Loucy (cell line): Measurements from ENCODE around the gene ADRM1.

ENCODE experiments used
- H2AFZ ChIP-seq: fragments of 200-600 bp; sonication (generic); 2 replicates; pipeline ENCODE4 v1.6.0; 2016; ENCODE audit warnings: antibody characterized with exemption, mild to moderate bottlenecking, low read length, moderate library complexity
- H3F3A ChIP-seq: fragments of 200-600 bp; 2 replicates; pipeline ENCODE4 v1.6.0; 2016; ENCODE audit warnings: antibody characterized with exemption, low read depth, mild to moderate bottlenecking
- H3K27me3 ChIP-seq: fragments of 200-600 bp; sonication (generic); 2 replicates; pipeline ENCODE4 v1.6.1; 2014; ENCODE audit warnings: low read length, mild to moderate bottlenecking; ENCODE audit not compliant: insufficient read depth, poor library complexity, severe bottlenecking
- H3K36me3 ChIP-seq: fragments of 200-600 bp; sonication (generic); 2 replicates; pipeline ENCODE4 v1.6.1; 2016; ENCODE audit warnings: low read length; ENCODE audit not compliant: insufficient read depth
- H3K4me1 ChIP-seq: fragments of 200-600 bp; sonication (generic); 2 replicates; pipeline ENCODE4 v1.5.1; 2014; ENCODE audit warnings: low read length, mild to moderate bottlenecking; ENCODE audit not compliant: insufficient read depth, poor library complexity, severe bottlenecking
- H3K4me2 ChIP-seq: fragments of 200-600 bp; sonication (generic); 2 replicates; pipeline ENCODE4 v1.6.0; 2014; ENCODE audit warnings: antibody characterized with exemption, low read length, low read depth, mild to moderate bottlenecking; ENCODE audit not compliant: poor library complexity, severe bottlenecking
- H3K4me3 ChIP-seq: fragments of 200-600 bp; sonication (generic); 2 replicates; pipeline ENCODE4 v1.5.1; 2014; ENCODE audit warnings: low read length, mild to moderate bottlenecking, mixed read lengths; ENCODE audit not compliant: poor library complexity, severe bottlenecking
- H3K79me2 ChIP-seq: fragments of 200-600 bp; sonication (generic); 2 replicates; pipeline ENCODE4 v1.6.1; 2014; ENCODE audit warnings: low read length; ENCODE audit not compliant: insufficient read depth
- H3K9ac ChIP-seq: fragments of 200-600 bp; sonication (generic); 2 replicates; pipeline ENCODE4 v1.6.0; 2014; ENCODE audit warnings: mild to moderate bottlenecking, low read depth, low read length, moderate library complexity; ENCODE audit not compliant: poor library complexity, severe bottlenecking
- H3K9me2 ChIP-seq: fragments of 200-600 bp; sonication (generic); replicated peaks from 2 replicates; pipeline ENCODE4 v1.6.1; 2016; ENCODE audit warnings: low read depth, low read length, mixed read lengths
- H3K9me3 ChIP-seq: fragments of 200-600 bp; sonication (generic); 2 replicates; pipeline ENCODE4 v1.6.1; 2014; ENCODE audit warnings: mild to moderate bottlenecking, antibody characterized with exemption, low read length, low read depth; ENCODE audit not compliant: insufficient read depth
- H4K20me1 ChIP-seq: fragments of 200-600 bp; sonication (generic); 2 replicates; pipeline ENCODE4 v1.6.0; 2014; ENCODE audit warnings: antibody characterized with exemption, low read length, mild to moderate bottlenecking; ENCODE audit not compliant: insufficient read depth, poor library complexity, severe bottlenecking
- EZH2phosphoT487 ChIP-seq: fragments of 200-600 bp; IDR thresholded peaks from 2 replicates; pipeline ENCODE4 v1.6.1; 2018; ENCODE audit warnings: antibody characterized with exemption, mild to moderate bottlenecking, moderate library complexity, borderline replicate concordance
- TF ChIP-seq, protein P1 (sequence below): fragments of 200-600 bp; sonication (generic); conservative IDR thresholded peaks from 2 replicates; pipeline ENCODE4 v1.5.1; 2014; ENCODE audit warnings: mild to moderate bottlenecking, antibody characterized with exemption, low read length

The ADRM1 gene

DNA sequence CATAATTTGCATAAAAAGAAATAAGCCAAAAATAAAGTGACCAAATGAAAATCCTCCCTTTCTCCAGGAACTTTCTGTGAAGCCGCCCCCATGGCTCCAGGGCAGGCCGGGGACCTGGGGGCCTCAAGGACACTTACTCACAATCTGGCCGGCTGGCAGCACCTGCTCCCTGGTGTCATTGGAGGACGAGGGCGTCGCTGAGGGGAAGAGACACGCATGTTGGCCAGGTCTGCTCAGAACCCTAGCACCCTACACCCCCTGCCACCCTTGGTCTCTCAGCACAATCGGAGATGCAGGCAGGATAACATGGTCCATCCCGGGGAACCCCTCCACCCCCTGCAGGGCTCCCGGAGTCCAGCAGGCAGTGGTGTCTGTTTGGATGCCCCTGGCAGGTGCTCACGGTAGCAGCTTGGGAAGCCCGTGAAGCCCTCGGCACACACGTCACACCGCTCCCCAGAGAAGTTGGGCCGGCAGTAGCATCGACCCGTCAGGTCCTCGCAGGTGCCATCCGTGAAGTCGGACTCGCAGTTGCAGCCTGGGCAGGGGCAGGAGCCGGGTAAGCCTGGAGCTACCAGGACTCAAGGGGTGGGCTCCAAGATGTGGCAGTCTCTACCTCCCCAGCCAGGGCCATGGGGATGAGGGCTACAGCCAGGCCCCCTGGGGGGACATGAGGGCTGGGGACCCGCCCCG, 43.0 kb downstream of the ADRM1 start:
- Histone ChIP-seq H4K20me1 (no peaks in the 10 kb centered on the region), H3K27me3 (no peaks in the 10 kb centered on the region), H3K9me2 (no peaks in the 10 kb centered on the region), H3K4me2 (no peak overlapping the region), H3K9ac (no peak overlapping the region), H2AFZ (no peak overlapping the region), H3K9me3 (no peaks in the 10 kb centered on the region), H3K79me2 (no peaks in the 10 kb centered on the region), H3F3A (no peaks in the 10 kb centered on the region), H3K4me1 (no peaks in the 10 kb centered on the region), H3K36me3 (no peaks in the 10 kb centered on the region), H3K4me3 (no peak overlapping the region)
- TF ChIP-seq, protein P1, sequence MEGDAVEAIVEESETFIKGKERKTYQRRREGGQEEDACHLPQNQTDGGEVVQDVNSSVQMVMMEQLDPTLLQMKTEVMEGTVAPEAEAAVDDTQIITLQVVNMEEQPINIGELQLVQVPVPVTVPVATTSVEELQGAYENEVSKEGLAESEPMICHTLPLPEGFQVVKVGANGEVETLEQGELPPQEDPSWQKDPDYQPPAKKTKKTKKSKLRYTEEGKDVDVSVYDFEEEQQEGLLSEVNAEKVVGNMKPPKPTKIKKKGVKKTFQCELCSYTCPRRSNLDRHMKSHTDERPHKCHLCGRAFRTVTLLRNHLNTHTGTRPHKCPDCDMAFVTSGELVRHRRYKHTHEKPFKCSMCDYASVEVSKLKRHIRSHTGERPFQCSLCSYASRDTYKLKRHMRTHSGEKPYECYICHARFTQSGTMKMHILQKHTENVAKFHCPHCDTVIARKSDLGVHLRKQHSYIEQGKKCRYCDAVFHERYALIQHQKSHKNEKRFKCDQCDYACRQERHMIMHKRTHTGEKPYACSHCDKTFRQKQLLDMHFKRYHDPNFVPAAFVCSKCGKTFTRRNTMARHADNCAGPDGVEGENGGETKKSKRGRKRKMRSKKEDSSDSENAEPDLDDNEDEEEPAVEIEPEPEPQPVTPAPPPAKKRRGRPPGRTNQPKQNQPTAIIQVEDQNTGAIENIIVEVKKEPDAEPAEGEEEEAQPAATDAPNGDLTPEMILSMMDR, result no peak
- no peak for TF ChIP-seq EZH2phosphoT487

DNA sequence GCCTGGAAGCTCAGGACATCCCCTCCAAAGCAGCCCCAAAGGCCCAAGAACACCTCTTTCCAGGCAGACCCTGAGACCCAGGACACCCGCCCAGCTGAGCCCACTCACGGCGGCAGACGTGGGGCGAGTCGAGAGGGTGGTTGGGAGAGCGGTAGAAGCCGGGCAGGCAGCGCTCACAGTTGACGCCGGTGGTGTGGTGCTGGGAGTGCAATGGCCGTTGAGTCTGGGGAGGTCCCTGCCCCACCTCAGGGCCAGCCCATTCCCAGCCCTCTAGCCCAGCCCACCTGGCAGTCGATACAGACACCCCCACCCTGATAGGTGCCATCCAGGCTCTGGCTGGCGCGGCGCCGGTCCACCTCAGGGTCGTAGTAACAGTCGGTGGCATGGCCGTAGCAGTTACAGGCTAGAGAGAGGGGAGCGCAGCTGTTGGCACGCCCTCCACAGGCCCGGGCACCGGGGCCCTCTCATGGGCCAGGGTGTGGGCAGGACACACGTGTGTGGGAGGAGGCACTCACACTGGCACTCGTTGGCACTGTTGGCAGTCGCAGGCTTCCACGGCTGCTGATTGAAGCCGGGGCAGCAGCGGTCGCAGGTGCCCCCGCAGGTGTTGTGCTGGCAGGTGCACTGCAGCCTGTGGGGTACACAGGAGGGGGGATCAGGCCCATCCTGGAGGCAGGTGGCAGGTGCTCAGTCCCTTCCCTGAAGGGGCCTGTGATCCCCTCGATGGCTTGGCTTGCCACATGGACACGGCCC, 43.8 kb downstream of the ADRM1 start:
- no peak for TF ChIP-seq EZH2phosphoT487
- TF ChIP-seq, protein P1, result no peak
- Histone ChIP-seq H3K27me3 (no peaks in the 10 kb centered on the region), H3K79me2 (no peaks in the 10 kb centered on the region), H3K4me1 (no peaks in the 10 kb centered on the region), H3K4me3 (no peak overlapping the region), H3K9ac (no peak overlapping the region), H2AFZ (no peak overlapping the region), H4K20me1 (no peaks in the 10 kb centered on the region), H3F3A (no peaks in the 10 kb centered on the region), H3K9me3 (no peaks in the 10 kb centered on the region), H3K9me2 (no peaks in the 10 kb centered on the region), H3K36me3 (no peaks in the 10 kb centered on the region), H3K4me2 (no peak overlapping the region)

DNA sequence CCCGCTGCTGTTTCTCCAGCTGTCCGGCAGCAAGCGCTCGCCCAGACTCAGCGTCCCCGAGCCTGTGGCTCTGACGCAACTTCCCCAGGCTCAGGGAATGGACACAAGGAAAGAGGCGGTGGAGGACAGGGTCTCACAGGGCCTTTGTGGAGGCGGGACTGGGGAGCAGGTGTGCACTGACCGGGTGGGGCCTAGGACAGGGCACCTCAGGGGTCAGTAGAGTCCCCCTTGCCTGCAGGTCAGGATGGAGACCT, 44.3 kb downstream of the ADRM1 start:
- TF ChIP-seq, protein P1, result no peak
- TF ChIP-seq EZH2phosphoT487, result no peak
- Histone ChIP-seq H3K36me3 (no peaks in the 10 kb centered on the region), H3F3A (no peaks in the 10 kb centered on the region), H3K27me3 (no peaks in the 10 kb centered on the region), H3K79me2 (no peaks in the 10 kb centered on the region), H3K9me3 (no peaks in the 10 kb centered on the region), H3K4me1 (no peaks in the 10 kb centered on the region), H2AFZ (no peak overlapping the region), H4K20me1 (no peaks in the 10 kb centered on the region), H3K4me2 (no peak overlapping the region), H3K4me3 (no peak overlapping the region), H3K9me2 (no peaks in the 10 kb centered on the region), H3K9ac (no peak overlapping the region)
